Neuronal stem cell (in vitro differentiated cells): ENCODE data around the gene GALNT16.

Source experiments
- DNase-seq: peaks from one replicate; pipeline ENCODE4 v3.0.0-alpha.2; 2013; ENCODE audit warnings: low spot score
- H2AFZ ChIP-seq: one replicate; pipeline ENCODE4 v1.6.1; 2013; ENCODE audit warnings: mild to moderate bottlenecking, low read length, inconsistent platforms
- H2AK5ac ChIP-seq: 2 replicates; pipeline ENCODE4 v1.6.1; 2013; ENCODE audit warnings: low read depth, mild to moderate bottlenecking, inconsistent platforms, low read length, moderate library complexity, mixed read lengths
- H2BK120ac ChIP-seq: 2 replicates; pipeline ENCODE4 v1.6.1; 2013; ENCODE audit warnings: low read depth, mild to moderate bottlenecking, inconsistent platforms, low read length, moderate library complexity, mixed read lengths
- H2BK12ac ChIP-seq: one replicate; pipeline ENCODE4 v1.6.1; 2013; ENCODE audit warnings: low read length, inconsistent platforms
- H2BK15ac ChIP-seq: 2 replicates; pipeline ENCODE4 v1.6.1; 2013; ENCODE audit warnings: mild to moderate bottlenecking, low read length, inconsistent platforms, mixed read lengths
- H2BK5ac ChIP-seq: one replicate; pipeline ENCODE4 v1.6.1; 2013; ENCODE audit warnings: inconsistent platforms, mild to moderate bottlenecking, low read length, moderate library complexity
- H3K14ac ChIP-seq: one replicate; pipeline ENCODE4 v1.6.1; 2013; ENCODE audit warnings: low read length, inconsistent platforms
- H3K18ac ChIP-seq: 2 replicates; pipeline ENCODE4 v1.6.1; 2013; ENCODE audit warnings: low read length, inconsistent platforms
- H3K23ac ChIP-seq: 2 replicates; pipeline ENCODE4 v1.6.1; 2013; ENCODE audit warnings: low read depth, mild to moderate bottlenecking, mixed read lengths, low read length, inconsistent platforms; ENCODE audit not compliant: poor library complexity
- H3K27ac ChIP-seq: replicated peaks from 3 replicates; pipeline ENCODE4 v1.5.1; 2013; ENCODE audit warnings: low read length, inconsistent platforms
- H3K27me3 ChIP-seq, 3 experiments: 2 replicates each; pipeline ENCODE4 v1.6.1; 2013; ENCODE audit warnings: low read length in 3 of 3, mild to moderate bottlenecking in 2 of 3, inconsistent platforms in 1 of 3, low read depth in 1 of 3, mixed read lengths in 1 of 3, moderate library complexity in 1 of 3; ENCODE audit not compliant: control insufficient read depth in 3 of 3, insufficient read depth in 3 of 3
- H3K36me3 ChIP-seq, 2 donors: replicated peaks in 1 of 2; 2 replicates each; pipeline ENCODE4 v1.6.1; 2013; ENCODE audit warnings: low read length in 2 of 2; ENCODE audit not compliant: control insufficient read depth in 2 of 2, insufficient read depth in 2 of 2
- H3K4ac ChIP-seq: 2 replicates; pipeline ENCODE4 v1.6.1; 2013; ENCODE audit warnings: inconsistent platforms, mild to moderate bottlenecking, low read length, moderate library complexity
- H3K4me1 ChIP-seq, 2 donors: 1 replicate in 1 of 2; 2 replicates in 1 of 2; pipeline ENCODE4 v1.6.1; 2013; ENCODE audit warnings: low read length in 2 of 2, low read depth in 1 of 2; ENCODE audit not compliant: control insufficient read depth in 2 of 2, insufficient read depth in 1 of 2
- H3K4me2 ChIP-seq: one replicate; pipeline ENCODE4 v1.6.1; 2013; ENCODE audit warnings: mild to moderate bottlenecking, low read length, inconsistent platforms; ENCODE audit not compliant: insufficient read depth, poor library complexity, severe bottlenecking
- H3K4me3 ChIP-seq, 2 donors: 2 replicates each; pipeline ENCODE4 v1.5.1; 2013; ENCODE audit warnings: low read length in 2 of 2, mild to moderate bottlenecking in 2 of 2, inconsistent platforms in 1 of 2, moderate library complexity in 1 of 2
- H3K79me1 ChIP-seq: one replicate; pipeline ENCODE4 v1.6.1; 2013; ENCODE audit warnings: low read depth, mild to moderate bottlenecking, inconsistent platforms, low read length, moderate library complexity
- H3K9ac ChIP-seq: one replicate; pipeline ENCODE4 v1.6.1; 2013; ENCODE audit warnings: mild to moderate bottlenecking, low read depth, low read length, inconsistent platforms; ENCODE audit not compliant: poor library complexity
- H3K9me3 ChIP-seq, 2 donors: replicated peaks in 1 of 2; 2 replicates each; pipeline versions ENCODE3 to v1.6.1; 2013; ENCODE audit warnings: low read length in 2 of 2, mild to moderate bottlenecking in 2 of 2, inconsistent platforms in 1 of 2, low read depth in 1 of 2, mixed read lengths in 1 of 2, moderate library complexity in 1 of 2; ENCODE audit not compliant: control insufficient read depth in 2 of 2, insufficient read depth in 1 of 2
- H4K8ac ChIP-seq: one replicate; pipeline ENCODE4 v1.6.1; 2013; ENCODE audit warnings: low read depth, mild to moderate bottlenecking, inconsistent platforms, low read length, moderate library complexity
- H4K91ac ChIP-seq: one replicate; pipeline ENCODE4 v1.6.1; 2013; ENCODE audit warnings: low read length, low read depth, mild to moderate bottlenecking, inconsistent platforms; ENCODE audit not compliant: poor library complexity
- WGBS, 2 donors: extraction: QIAGEN DNeasy Blood & Tissue Kit; methylation state at CpG; one replicate each; pipeline ENCODE4 v1.1.7; 2013; ENCODE audit warnings: missing lambda C conversion rate in 2 of 2, mixed read lengths in 1 of 2; ENCODE audit not compliant: insufficient read length in 2 of 2, insufficient replicate concordance in 1 of 2; ENCODE audit errors: extremely low coverage in 2 of 2; 5-methylcytosine and 5-hydroxymethylcytosine counted together

Gene GALNT16

GRCh38 chr14:69226178-69226577, 33.8 kb upstream of the GALNT16 start:
- H2BK12ac ChIP-seq: no peak overlapping the region

GRCh38 chr14:69226736-69227135, 33.2 kb upstream of the GALNT16 start:
- no CpG with 5 or more reads among the region's 2 CpGs for WGBS, 2 donors
- H3K4me1 ChIP-seq: peaks cover 0 to 2% of the 10 kb centered on the region in 2 donors

More at GRCh38 chr14:69226178-69226577, 33.8 kb upstream of the GALNT16 start:
- Histone ChIP-seq H3K4ac (no peak overlapping the region), H2BK120ac (no peak overlapping the region), H2BK5ac (no peak overlapping the region), H3K27me3 (no peaks in the 10 kb centered on the region), H3K18ac (no peak overlapping the region), H3K9me3 (no peaks in the 10 kb centered on the region), H4K91ac (no peak overlapping the region), H3K14ac (no peak overlapping the region), H2AK5ac (no peak overlapping the region), H3K4me1 (peaks cover 0 to 2% of the 10 kb centered on the region in 2 donors), H3K23ac (no peak overlapping the region), H3K27ac (no peak overlapping the region), H4K8ac (no peak overlapping the region), H3K36me3 (peaks cover 5 to 29% of the 10 kb centered on the region in 2 donors), H2AFZ (no peak overlapping the region), H2BK15ac (no peak overlapping the region), H3K79me1 (no peaks in the 10 kb centered on the region), H3K4me2 (no peak overlapping the region), H3K9ac (no peak overlapping the region), H3K4me3 (no peak overlapping the region)
- no peak for DNase-seq
- no CpG with 5 or more reads among the region's 9 CpGs for WGBS, 2 donors

GRCh38 chr14:69231486-69231885, 28.5 kb upstream of the GALNT16 start:
- Histone ChIP-seq H3K23ac (no peak overlapping the region), H2BK5ac (no peak overlapping the region), H2AFZ (no peak overlapping the region), H3K4ac (no peak overlapping the region), H3K9me3 (no peaks in the 10 kb centered on the region), H3K4me3 (no peak overlapping the region), H2BK120ac (no peak overlapping the region), H3K14ac (no peak overlapping the region), H4K91ac (no peak overlapping the region), H3K4me1 (peaks cover 0 to 1% of the 10 kb centered on the region in 2 donors), H3K79me1 (no peaks in the 10 kb centered on the region), H3K36me3 (peaks cover 20 to 63% of the 10 kb centered on the region in 2 donors), H2AK5ac (no peak overlapping the region), H3K4me2 (no peak overlapping the region), H3K27me3 (no peaks in the 10 kb centered on the region), H3K18ac (no peak overlapping the region), H2BK15ac (no peak overlapping the region), H3K27ac (no peak overlapping the region), H4K8ac (no peak overlapping the region), H3K9ac (no peak overlapping the region), H2BK12ac (no peak overlapping the region)
- no CpG with 5 or more reads among the region's 2 CpGs for WGBS, 2 donors
- no peak for DNase-seq

More at GRCh38 chr14:69226736-69227135, 33.2 kb upstream of the GALNT16 start:
- H3K23ac ChIP-seq: no peak overlapping the region
- no peak overlapping the region for H2AFZ ChIP-seq
- no peak overlapping the region for H3K14ac ChIP-seq
- H2AK5ac ChIP-seq: no peak overlapping the region
- H3K4me3 ChIP-seq: no peak overlapping the region
- H3K27ac ChIP-seq: no peak overlapping the region
- H3K36me3 ChIP-seq: peaks cover 7 to 34% of the 10 kb centered on the region in 2 donors
- no peaks in the 10 kb centered on the region for H3K27me3 ChIP-seq
- no peak overlapping the region for H3K9ac ChIP-seq
- DNase-seq: no peak
- H3K79me1 ChIP-seq: no peaks in the 10 kb centered on the region
- no peak overlapping the region for H2BK120ac ChIP-seq
- no peak overlapping the region for H4K91ac ChIP-seq
- no peaks in the 10 kb centered on the region for H3K9me3 ChIP-seq
- no peak overlapping the region for H3K18ac ChIP-seq
- H2BK12ac ChIP-seq: no peak overlapping the region
- no peak overlapping the region for H2BK15ac ChIP-seq
- no peak overlapping the region for H4K8ac ChIP-seq
- H3K4ac ChIP-seq: no peak overlapping the region
- no peak overlapping the region for H3K4me2 ChIP-seq
- H2BK5ac ChIP-seq: no peak overlapping the region

- Histone ChIP-seq H2BK5ac (no peak overlapping the region), H2AFZ (no peak overlapping the region), H3K18ac (no peak overlapping the region), H2AK5ac (no peak overlapping the region), H3K23ac (no peak overlapping the region), H3K27me3 (no peaks in the 10 kb centered on the region), H3K9ac (no peak overlapping the region), H4K91ac (no peak overlapping the region), H2BK120ac (no peak overlapping the region), H3K36me3 (peaks cover 24 to 72% of the 10 kb centered on the region in 2 donors), H3K27ac (no peak overlapping the region), H2BK12ac (no peak overlapping the region), H4K8ac (no peak overlapping the region), H3K4me3 (no peak overlapping the region), H3K79me1 (no peaks in the 10 kb centered on the region), H3K14ac (no peak overlapping the region), H3K4ac (no peak overlapping the region), H2BK15ac (no peak overlapping the region), H3K9me3 (no peaks in the 10 kb centered on the region), H3K4me1 (peaks cover 0 to 1% of the 10 kb centered on the region in 2 donors), H3K4me2 (no peak overlapping the region)
- no peak for DNase-seq
- WGBS, 2 donors: no CpG with 5 or more reads among the region's 3 CpGs
Observed at GRCh38 chr14:69232388-69232787, 27.6 kb upstream of the GALNT16 start.
